ENCODE measurements around the gene DMD.

Gene DMD

GRCh38 chrX:31271615-31272471 is 1939.5 kb downstream of the DMD start:
- Histone ChIP-seq H3K27me3 (no peaks in the 10 kb centered on the region), H3K9me3 (no peaks in the 10 kb centered on the region), H3K4me3 (ENCODE audit: low read depth, low read length) (no peak overlapping the region), H3K36me3 (no peaks in the 10 kb centered on the region), H3K4me1 (no peaks in the 10 kb centered on the region)
- DNase-seq: no peak
- TF ChIP-seq CTCF (IDR thresholded peaks at IDR 0.05; ENCODE audit: low read depth, low read length): no peak

- Histone ChIP-seq H3K4me1 (no peaks in the 10 kb centered on the region), H3K36me3 (no peaks in the 10 kb centered on the region), H3K27me3 (no peaks in the 10 kb centered on the region), H3K4me3 (ENCODE audit: low read depth, low read length) (no peak overlapping the region), H3K9me3 (no peaks in the 10 kb centered on the region)
- TF ChIP-seq CTCF (IDR thresholded peaks at IDR 0.05; ENCODE audit: low read depth, low read length): no peak
- DNase-seq: no peak
Measured at GRCh38 chrX:31269914-31270313, 1941.4 kb downstream of the DMD start.

- TF ChIP-seq CTCF (IDR thresholded peaks at IDR 0.05; ENCODE audit: low read depth, low read length): peak; percentile 27; the same call in 1 of the 2 replicates
- Histone ChIP-seq H3K4me3 (ENCODE audit: low read depth, low read length) (no peak overlapping the region), H3K36me3 (no peaks in the 10 kb centered on the region), H3K4me1 (no peaks in the 10 kb centered on the region), H3K27me3 (no peaks in the 10 kb centered on the region), H3K9me3 (no peaks in the 10 kb centered on the region)
- no peak for DNase-seq
Measured at GRCh38 chrX:31268359-31268758, 1943.0 kb downstream of the DMD start.

GRCh38 chrX:31266203-31267076 is 1944.9 kb downstream of the DMD start:
- no peak for TF ChIP-seq CTCF (IDR thresholded peaks at IDR 0.05; ENCODE audit: low read depth, low read length)
- Histone ChIP-seq H3K4me1 (no peaks in the 10 kb centered on the region), H3K27me3 (no peaks in the 10 kb centered on the region), H3K4me3 (ENCODE audit: low read depth, low read length) (peak overlapping the region; percentile 59), H3K9me3 (no peaks in the 10 kb centered on the region), H3K36me3 (no peaks in the 10 kb centered on the region)
- DNase-seq: peak; percentile 52

GRCh38 chrX:31265383-31265782 is 1946.0 kb downstream of the DMD start:
- Histone ChIP-seq H3K4me3 (ENCODE audit: low read depth, low read length) (no peak overlapping the region), H3K36me3 (no peaks in the 10 kb centered on the region), H3K4me1 (no peaks in the 10 kb centered on the region), H3K9me3 (no peaks in the 10 kb centered on the region), H3K27me3 (no peaks in the 10 kb centered on the region)
- DNase-seq: no peak
- TF ChIP-seq CTCF (IDR thresholded peaks at IDR 0.05; ENCODE audit: low read depth, low read length): no peak

All from BE2C (cell line).